GM23338 (cell line): ENCODE measurements around the gene STIM2. TPM values are rescaled to one million over a fixed set of nuclear protein-coding genes. Genes with fewer than 3 reads are reported as not detected.

Experiments used
- ATAC-seq: fragments of 200-7000 bp; cut with Tn5 transposase; 3 replicates; pipeline ENCODE4 v1.9.1; 2020
- DNase-seq: peaks from one replicate; pipeline ENCODE4 v3.0.0-alpha.2; 2015; ENCODE audit warnings: low spot score
- H2AFZ ChIP-seq: fragments of 200-600 bp; sonication (generic); 2 replicates; pipeline ENCODE4 v1.8.0; 2016; ENCODE audit warnings: antibody characterized with exemption, mild to moderate bottlenecking, moderate library complexity
- H3F3A ChIP-seq: fragments of 200-600 bp; sonication (generic); replicated peaks from 2 replicates; pipeline ENCODE4 v1.8.0; 2017; ENCODE audit warnings: antibody characterized with exemption, mixed run types, low read depth
- H3K27ac ChIP-seq: fragments of 200-600 bp; sonication (generic); 2 replicates; pipeline ENCODE4 v1.6.1; 2016; ENCODE audit warnings: low read depth
- H3K27me3 ChIP-seq: fragments of 200-600 bp; sonication (generic); 2 replicates; pipeline ENCODE4 v1.8.0; 2016; ENCODE audit warnings: mild to moderate bottlenecking, mixed run types, moderate library complexity; ENCODE audit not compliant: insufficient read depth
- H3K36me3 ChIP-seq: fragments of 200-600 bp; sonication (generic); 2 replicates; pipeline ENCODE4 v1.8.0; 2016; ENCODE audit warnings: mild to moderate bottlenecking; ENCODE audit not compliant: insufficient read depth
- H3K4me1 ChIP-seq: fragments of 200-600 bp; sonication (generic); 2 replicates; pipeline ENCODE4 v1.8.0; 2016; ENCODE audit warnings: mild to moderate bottlenecking, moderate library complexity; ENCODE audit not compliant: insufficient read depth
- H3K4me2 ChIP-seq: fragments of 200-600 bp; sonication (generic); 2 replicates; pipeline ENCODE4 v1.7.1; 2017; ENCODE audit warnings: mixed run types
- H3K4me3 ChIP-seq: fragments of 200-600 bp; sonication (generic); 2 replicates; pipeline ENCODE4 v1.6.1; 2016; ENCODE audit warnings: mixed run types
- H3K79me2 ChIP-seq: fragments of 200-600 bp; sonication (generic); replicated peaks from 2 replicates; pipeline ENCODE4 v1.8.0; 2017; ENCODE audit warnings: mild to moderate bottlenecking; ENCODE audit not compliant: insufficient read depth
- H3K9me2 ChIP-seq: fragments of 200-600 bp; sonication (generic); 2 replicates; pipeline ENCODE4 v1.8.0; 2017; ENCODE audit not compliant: insufficient read depth
- H4K20me1 ChIP-seq: fragments of 200-600 bp; sonication (generic); replicated peaks from 2 replicates; pipeline ENCODE4 v1.8.0; 2017; ENCODE audit warnings: mild to moderate bottlenecking; ENCODE audit not compliant: insufficient read depth
- H3K27ac Mint-ChIP-seq: 2 replicates; pipeline ENCODE4 v1.8.0; 2020; ENCODE audit warnings: inconsistent platforms, mild to moderate bottlenecking, moderate library complexity, mixed read lengths
- H3K27me3 Mint-ChIP-seq: 3 replicates; pipeline ENCODE4 v1.8.0; 2022; ENCODE audit warnings: low read depth, mild to moderate bottlenecking, moderate library complexity, mixed read lengths, inconsistent platforms; ENCODE audit not compliant: insufficient read depth, poor library complexity
- H3K36me3 Mint-ChIP-seq: 3 replicates; pipeline ENCODE4 v1.8.0; 2021; ENCODE audit warnings: low read depth, mild to moderate bottlenecking, inconsistent platforms, moderate library complexity, mixed read lengths
- H3K4me1 Mint-ChIP-seq: 3 replicates; pipeline ENCODE4 v1.8.0; 2020; ENCODE audit warnings: mild to moderate bottlenecking, inconsistent platforms, mixed read lengths
- H3K4me3 Mint-ChIP-seq: 3 replicates; pipeline ENCODE4 v1.8.0; 2021; ENCODE audit warnings: moderate library complexity, mild to moderate bottlenecking, inconsistent platforms, mixed read lengths
- H3K9me3 Mint-ChIP-seq: 3 replicates; pipeline ENCODE4 v1.8.0; 2020; ENCODE audit warnings: moderate library complexity, mild to moderate bottlenecking, inconsistent platforms, mixed read lengths
- CREB1 ChIP-seq: fragments of 250-450 bp; sonication (Bioruptor Pico); IDR thresholded peaks from 2 replicates; pipeline ENCODE4 v1.5.0; 2020; ENCODE audit warnings: low read depth, mild to moderate bottlenecking, moderate library complexity
- EZH2 ChIP-seq: fragments of 200-600 bp; sonication (generic); IDR thresholded peaks from one replicate; pipeline ENCODE4 v1.8.0; 2017; ENCODE audit warnings: antibody characterized with exemption, mild to moderate bottlenecking, low read depth; ENCODE audit not compliant: unreplicated experiment
- EZH2phosphoT487 ChIP-seq: fragments of 200-600 bp; sonication (generic); IDR thresholded peaks from one replicate; pipeline ENCODE4 v1.8.1; 2018; ENCODE audit warnings: antibody characterized with exemption; ENCODE audit not compliant: unreplicated experiment
- JUNB ChIP-seq: IDR thresholded peaks from one replicate; pipeline ENCODE4 v1.6.1; 2016; ENCODE audit warnings: antibody characterized with exemption; ENCODE audit not compliant: unreplicated experiment
- NANOG ChIP-seq: IDR thresholded peaks from 2 replicates; pipeline ENCODE4 v1.6.1; 2016; ENCODE audit warnings: antibody characterized with exemption, borderline replicate concordance
- POLR2AphosphoS5 ChIP-seq: IDR thresholded peaks from 2 replicates; pipeline ENCODE4 v1.6.1; 2016; ENCODE audit warnings: antibody characterized with exemption, low read depth
- STAT1 ChIP-seq: IDR thresholded peaks from one replicate; pipeline ENCODE4 v1.6.1; 2016; ENCODE audit warnings: antibody characterized with exemption; ENCODE audit not compliant: unreplicated experiment
- ZNF114 ChIP-seq: fragments of 250-450 bp; sonication (Bioruptor Pico); IDR thresholded peaks from 2 replicates; pipeline ENCODE4 v1.5.0; 2020; ENCODE audit warnings: mild to moderate bottlenecking, moderate library complexity
- ZNF331 ChIP-seq: fragments of 250-450 bp; sonication (Bioruptor Pico); IDR thresholded peaks from 2 replicates; pipeline ENCODE4 v1.5.0; 2020; ENCODE audit warnings: low read depth, mild to moderate bottlenecking, moderate library complexity
- polyA plus RNA-seq: library from polyadenylated mRNA; unstranded; fragments of >200 nt; fragmentation: Nextera tagmentation; extraction: Ambion mirVana; gene quantifications from 2 replicates; pipeline ENCODE4 v1.2.1, GENCODE V29; 2016
- total RNA-seq: library from RNA; depleted of rRNA; stranded (reverse); fragments of >200 nt; shearing (Covaris generic); gene quantifications from 2 replicates; pipeline ENCODE4 v1.2.3, GENCODE V29; 2014
- TF ChIP-seq, protein P1 (sequence below), 2 experiments: fragments of 200-600 bp in 1 of 2; sonication (generic) in 1 of 2; conservative IDR thresholded peaks; 2 replicates each; pipeline versions ENCODE4 v1.5.1 to v1.6.1; 2016 to 2017; ENCODE audit warnings: antibody characterized with exemption in 2 of 2, low read depth in 2 of 2, mild to moderate bottlenecking in 2 of 2, moderate library complexity in 1 of 2
- TF ChIP-seq, protein P2 (sequence below): IDR thresholded peaks from one replicate; pipeline ENCODE4 v1.6.1; 2018; ENCODE audit warnings: antibody characterized with exemption; ENCODE audit not compliant: unreplicated experiment
- TF ChIP-seq, protein P3 (sequence below): IDR thresholded peaks from 2 replicates; pipeline ENCODE4 v1.6.1; 2016; ENCODE audit warnings: antibody characterized with exemption
- TF ChIP-seq, protein P4 (sequence below): fragments of 250-450 bp; sonication (Bioruptor Pico); IDR thresholded peaks from 2 replicates; pipeline ENCODE4 v1.5.0; 2020; ENCODE audit warnings: mild to moderate bottlenecking, moderate library complexity

The STIM2 gene
- total and polyA plus RNA-seq, 2 experiments from 2014 or later: 13.1 to 17.8 TPM

DNA sequence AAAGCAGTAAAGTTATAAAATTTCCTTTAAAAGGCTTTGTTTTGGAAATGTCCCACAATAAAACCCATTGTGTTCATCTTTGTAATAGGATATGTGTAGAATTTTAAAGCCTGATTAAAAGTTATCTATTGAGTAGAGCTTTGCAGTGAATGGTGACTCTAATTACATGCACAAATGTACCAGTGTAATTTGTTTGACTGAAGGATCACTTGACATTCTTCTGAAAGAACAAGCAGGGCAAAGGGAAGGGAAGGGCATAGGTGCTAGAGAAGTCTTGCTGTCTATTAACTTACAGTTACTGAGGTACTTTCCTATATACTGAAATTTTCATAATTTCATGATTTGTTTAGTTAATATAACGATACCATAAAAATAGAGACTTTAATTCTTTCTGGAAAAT is 70.8 kb downstream of the STIM2 start:
- Histone ChIP-seq H3K4me1 (0 out of 2 replicates have a peak, but pooled peaks cover 7% of the 10 kb centered on the region), H3F3A (no peaks in the 10 kb centered on the region), H3K4me2 (no peak overlapping the region), H4K20me1 (no peaks in the 10 kb centered on the region; the same call in 1 of the 2 replicates), H2AFZ (no peak overlapping the region), H3K36me3 (no peaks in the 10 kb centered on the region), H3K4me3 (no peak overlapping the region), H3K9me2 (no peaks in the 10 kb centered on the region), H3K79me2 (peaks cover 13% of the 10 kb centered on the region; the same call in 1 of the 2 replicates), H3K27me3 (no peaks in the 10 kb centered on the region), H3K27ac (no peak overlapping the region)
- Mint-ChIP-seq H3K27me3 (no peaks in the 10 kb centered on the region), H3K4me3 (no peak overlapping the region), H3K4me1 (peaks cover 6% of the 10 kb centered on the region; the same call in 2 of the 3 replicates), H3K36me3 (no peaks in the 10 kb centered on the region; the same call in 2 of the 3 replicates), H3K27ac (no peak overlapping the region), H3K9me3 (no peaks in the 10 kb centered on the region)
- DNase-seq (no peak), ATAC-seq (no peak)
- no peak for TF ChIP-seq STAT1
- TF ChIP-seq JUNB: no peak
- no peak for TF ChIP-seq EZH2phosphoT487
- no peak for TF ChIP-seq CREB1 (CRISPR knock-in tag)
- TF ChIP-seq, protein P1, sequence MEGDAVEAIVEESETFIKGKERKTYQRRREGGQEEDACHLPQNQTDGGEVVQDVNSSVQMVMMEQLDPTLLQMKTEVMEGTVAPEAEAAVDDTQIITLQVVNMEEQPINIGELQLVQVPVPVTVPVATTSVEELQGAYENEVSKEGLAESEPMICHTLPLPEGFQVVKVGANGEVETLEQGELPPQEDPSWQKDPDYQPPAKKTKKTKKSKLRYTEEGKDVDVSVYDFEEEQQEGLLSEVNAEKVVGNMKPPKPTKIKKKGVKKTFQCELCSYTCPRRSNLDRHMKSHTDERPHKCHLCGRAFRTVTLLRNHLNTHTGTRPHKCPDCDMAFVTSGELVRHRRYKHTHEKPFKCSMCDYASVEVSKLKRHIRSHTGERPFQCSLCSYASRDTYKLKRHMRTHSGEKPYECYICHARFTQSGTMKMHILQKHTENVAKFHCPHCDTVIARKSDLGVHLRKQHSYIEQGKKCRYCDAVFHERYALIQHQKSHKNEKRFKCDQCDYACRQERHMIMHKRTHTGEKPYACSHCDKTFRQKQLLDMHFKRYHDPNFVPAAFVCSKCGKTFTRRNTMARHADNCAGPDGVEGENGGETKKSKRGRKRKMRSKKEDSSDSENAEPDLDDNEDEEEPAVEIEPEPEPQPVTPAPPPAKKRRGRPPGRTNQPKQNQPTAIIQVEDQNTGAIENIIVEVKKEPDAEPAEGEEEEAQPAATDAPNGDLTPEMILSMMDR (conservative IDR thresholded peaks at IDR 0.05; ENCODE audit: low read depth in 2 of 2): no peak
- TF ChIP-seq EZH2: no peak
- no peak for TF ChIP-seq POLR2AphosphoS5
- TF ChIP-seq, protein P2, sequence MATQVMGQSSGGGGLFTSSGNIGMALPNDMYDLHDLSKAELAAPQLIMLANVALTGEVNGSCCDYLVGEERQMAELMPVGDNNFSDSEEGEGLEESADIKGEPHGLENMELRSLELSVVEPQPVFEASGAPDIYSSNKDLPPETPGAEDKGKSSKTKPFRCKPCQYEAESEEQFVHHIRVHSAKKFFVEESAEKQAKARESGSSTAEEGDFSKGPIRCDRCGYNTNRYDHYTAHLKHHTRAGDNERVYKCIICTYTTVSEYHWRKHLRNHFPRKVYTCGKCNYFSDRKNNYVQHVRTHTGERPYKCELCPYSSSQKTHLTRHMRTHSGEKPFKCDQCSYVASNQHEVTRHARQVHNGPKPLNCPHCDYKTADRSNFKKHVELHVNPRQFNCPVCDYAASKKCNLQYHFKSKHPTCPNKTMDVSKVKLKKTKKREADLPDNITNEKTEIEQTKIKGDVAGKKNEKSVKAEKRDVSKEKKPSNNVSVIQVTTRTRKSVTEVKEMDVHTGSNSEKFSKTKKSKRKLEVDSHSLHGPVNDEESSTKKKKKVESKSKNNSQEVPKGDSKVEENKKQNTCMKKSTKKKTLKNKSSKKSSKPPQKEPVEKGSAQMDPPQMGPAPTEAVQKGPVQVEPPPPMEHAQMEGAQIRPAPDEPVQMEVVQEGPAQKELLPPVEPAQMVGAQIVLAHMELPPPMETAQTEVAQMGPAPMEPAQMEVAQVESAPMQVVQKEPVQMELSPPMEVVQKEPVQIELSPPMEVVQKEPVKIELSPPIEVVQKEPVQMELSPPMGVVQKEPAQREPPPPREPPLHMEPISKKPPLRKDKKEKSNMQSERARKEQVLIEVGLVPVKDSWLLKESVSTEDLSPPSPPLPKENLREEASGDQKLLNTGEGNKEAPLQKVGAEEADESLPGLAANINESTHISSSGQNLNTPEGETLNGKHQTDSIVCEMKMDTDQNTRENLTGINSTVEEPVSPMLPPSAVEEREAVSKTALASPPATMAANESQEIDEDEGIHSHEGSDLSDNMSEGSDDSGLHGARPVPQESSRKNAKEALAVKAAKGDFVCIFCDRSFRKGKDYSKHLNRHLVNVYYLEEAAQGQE: no peak
- TF ChIP-seq, protein P3, sequence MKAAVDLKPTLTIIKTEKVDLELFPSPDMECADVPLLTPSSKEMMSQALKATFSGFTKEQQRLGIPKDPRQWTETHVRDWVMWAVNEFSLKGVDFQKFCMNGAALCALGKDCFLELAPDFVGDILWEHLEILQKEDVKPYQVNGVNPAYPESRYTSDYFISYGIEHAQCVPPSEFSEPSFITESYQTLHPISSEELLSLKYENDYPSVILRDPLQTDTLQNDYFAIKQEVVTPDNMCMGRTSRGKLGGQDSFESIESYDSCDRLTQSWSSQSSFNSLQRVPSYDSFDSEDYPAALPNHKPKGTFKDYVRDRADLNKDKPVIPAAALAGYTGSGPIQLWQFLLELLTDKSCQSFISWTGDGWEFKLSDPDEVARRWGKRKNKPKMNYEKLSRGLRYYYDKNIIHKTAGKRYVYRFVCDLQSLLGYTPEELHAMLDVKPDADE: no peak
- no peak for TF ChIP-seq NANOG
- no peak for TF ChIP-seq ZNF331 (CRISPR knock-in tag)
- TF ChIP-seq, protein P4, sequence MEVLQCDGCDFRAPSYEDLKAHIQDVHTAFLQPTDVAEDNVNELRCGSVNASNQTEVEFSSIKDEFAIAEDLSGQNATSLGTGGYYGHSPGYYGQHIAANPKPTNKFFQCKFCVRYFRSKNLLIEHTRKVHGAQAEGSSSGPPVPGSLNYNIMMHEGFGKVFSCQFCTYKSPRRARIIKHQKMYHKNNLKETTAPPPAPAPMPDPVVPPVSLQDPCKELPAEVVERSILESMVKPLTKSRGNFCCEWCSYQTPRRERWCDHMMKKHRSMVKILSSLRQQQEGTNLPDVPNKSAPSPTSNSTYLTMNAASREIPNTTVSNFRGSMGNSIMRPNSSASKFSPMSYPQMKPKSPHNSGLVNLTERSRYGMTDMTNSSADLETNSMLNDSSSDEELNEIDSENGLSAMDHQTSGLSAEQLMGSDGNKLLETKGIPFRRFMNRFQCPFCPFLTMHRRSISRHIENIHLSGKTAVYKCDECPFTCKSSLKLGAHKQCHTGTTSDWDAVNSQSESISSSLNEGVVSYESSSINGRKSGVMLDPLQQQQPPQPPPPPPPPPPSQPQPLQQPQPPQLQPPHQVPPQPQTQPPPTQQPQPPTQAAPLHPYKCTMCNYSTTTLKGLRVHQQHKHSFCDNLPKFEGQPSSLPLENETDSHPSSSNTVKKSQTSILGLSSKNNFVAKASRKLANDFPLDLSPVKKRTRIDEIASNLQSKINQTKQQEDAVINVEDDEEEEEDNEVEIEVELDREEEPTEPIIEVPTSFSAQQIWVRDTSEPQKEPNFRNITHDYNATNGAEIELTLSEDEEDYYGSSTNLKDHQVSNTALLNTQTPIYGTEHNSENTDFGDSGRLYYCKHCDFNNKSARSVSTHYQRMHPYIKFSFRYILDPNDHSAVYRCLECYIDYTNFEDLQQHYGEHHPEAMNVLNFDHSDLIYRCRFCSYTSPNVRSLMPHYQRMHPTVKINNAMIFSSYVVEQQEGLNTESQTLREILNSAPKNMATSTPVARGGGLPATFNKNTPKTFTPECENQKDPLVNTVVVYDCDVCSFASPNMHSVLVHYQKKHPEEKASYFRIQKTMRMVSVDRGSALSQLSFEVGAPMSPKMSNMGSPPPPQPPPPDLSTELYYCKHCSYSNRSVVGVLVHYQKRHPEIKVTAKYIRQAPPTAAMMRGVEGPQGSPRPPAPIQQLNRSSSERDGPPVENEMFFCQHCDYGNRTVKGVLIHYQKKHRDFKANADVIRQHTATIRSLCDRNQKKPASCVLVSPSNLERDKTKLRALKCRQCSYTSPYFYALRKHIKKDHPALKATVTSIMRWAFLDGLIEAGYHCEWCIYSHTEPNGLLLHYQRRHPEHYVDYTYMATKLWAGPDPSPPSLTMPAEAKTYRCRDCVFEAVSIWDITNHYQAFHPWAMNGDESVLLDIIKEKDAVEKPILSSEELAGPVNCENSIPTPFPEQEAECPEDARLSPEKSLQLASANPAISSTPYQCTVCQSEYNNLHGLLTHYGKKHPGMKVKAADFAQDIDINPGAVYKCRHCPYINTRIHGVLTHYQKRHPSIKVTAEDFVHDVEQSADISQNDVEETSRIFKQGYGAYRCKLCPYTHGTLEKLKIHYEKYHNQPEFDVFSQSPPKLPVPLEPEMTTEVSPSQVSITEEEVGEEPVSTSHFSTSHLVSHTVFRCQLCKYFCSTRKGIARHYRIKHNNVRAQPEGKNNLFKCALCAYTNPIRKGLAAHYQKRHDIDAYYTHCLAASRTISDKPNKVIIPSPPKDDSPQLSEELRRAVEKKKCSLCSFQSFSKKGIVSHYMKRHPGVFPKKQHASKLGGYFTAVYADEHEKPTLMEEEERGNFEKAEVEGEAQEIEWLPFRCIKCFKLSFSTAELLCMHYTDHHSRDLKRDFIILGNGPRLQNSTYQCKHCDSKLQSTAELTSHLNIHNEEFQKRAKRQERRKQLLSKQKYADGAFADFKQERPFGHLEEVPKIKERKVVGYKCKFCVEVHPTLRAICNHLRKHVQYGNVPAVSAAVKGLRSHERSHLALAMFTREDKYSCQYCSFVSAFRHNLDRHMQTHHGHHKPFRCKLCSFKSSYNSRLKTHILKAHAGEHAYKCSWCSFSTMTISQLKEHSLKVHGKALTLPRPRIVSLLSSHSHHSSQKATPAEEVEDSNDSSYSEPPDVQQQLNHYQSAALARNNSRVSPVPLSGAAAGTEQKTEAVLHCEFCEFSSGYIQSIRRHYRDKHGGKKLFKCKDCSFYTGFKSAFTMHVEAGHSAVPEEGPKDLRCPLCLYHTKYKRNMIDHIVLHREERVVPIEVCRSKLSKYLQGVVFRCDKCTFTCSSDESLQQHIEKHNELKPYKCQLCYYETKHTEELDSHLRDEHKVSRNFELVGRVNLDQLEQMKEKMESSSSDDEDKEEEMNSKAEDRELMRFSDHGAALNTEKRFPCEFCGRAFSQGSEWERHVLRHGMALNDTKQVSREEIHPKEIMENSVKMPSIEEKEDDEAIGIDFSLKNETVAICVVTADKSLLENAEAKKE (CRISPR knock-in tag): no peak
- TF ChIP-seq ZNF114 (CRISPR knock-in tag): no peak
